Forelimb muscle (tissue), 1 donor: Measurements from ENCODE around the gene CALN1. TPM values are rescaled to one million over a fixed set of nuclear protein-coding genes. Genes with fewer than 3 reads are reported as not detected.
"Not testable (repeated sequence)": the region's sequence is repeated elsewhere in the genome, so short reads cannot be mapped to it uniquely, and the experiment has no call there.

Source experiments
- DNase-seq: peaks from one replicate; pipeline ENCODE4 v3.0.0-alpha.2; 2013; ENCODE audit warnings: low read depth
- polyA plus RNA-seq: library from polyadenylated mRNA; unstranded; fragments of 120-200 nt; gene quantifications from one replicate; pipeline ENCODE4 v1.2.1, GENCODE V29; 2013; ENCODE audit not compliant: insufficient read length

The CALN1 gene
- polyA plus RNA-seq, 1 donor: 1.6 TPM

DNA sequence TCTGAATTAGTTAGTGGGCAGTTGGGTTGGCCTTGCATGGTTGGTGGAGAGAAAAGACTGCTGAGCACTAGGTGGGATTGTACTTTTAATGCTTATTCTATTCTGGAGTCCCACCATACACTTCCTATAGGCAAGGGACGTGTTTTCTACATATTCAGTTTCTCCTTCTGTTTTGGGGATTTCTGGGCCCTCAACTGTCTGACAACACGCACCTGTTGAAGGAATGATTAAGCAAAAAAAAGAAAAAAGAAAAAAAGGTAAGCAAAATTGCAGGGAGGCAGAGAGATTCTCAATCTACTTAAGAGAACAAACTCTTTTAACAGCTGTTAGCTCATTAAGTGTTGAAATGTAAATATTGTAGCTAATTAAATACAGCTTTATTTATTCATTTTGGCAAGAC, 541.3 kb downstream of the CALN1 start:
- DNase-seq: no peak

DNA sequence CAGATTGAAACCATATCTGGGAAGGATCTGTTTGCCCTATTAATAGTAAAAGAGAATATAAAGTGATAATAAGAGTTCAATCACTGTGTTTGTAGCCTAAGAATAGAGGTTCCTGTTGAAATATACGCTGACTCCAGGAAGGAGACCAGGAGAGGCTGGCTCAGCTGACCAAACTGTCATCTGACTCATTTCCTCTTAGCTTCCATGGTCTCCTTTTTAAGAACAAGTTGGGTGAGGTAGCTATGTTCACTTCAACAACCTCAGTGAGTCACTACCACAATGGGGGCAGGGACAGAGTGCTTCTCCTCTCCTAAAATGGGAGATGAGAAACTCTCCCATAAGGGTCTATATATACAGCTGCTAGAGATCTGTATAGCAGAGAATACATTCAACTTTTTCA, 543.3 kb downstream of the CALN1 start:
- DNase-seq: no peak

DNA sequence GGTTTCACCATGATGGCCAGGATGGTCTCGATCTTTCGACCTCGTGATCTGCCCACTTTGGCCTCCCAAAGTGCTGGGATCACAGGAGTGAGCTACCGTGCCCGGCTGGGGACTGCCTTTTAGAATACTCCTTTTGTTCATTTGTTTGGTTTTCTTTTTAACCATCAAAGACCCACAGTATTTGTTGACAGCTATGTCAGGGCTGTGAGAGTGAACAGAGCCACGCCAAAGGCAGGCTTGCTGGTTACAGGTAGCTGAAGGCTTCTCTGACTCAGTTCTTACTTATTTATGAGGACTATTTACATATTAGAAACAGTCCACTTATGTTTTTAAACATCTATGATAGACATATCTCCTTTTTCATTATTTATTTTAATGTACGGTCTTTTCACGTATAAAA, 544.5 kb downstream of the CALN1 start:
- DNase-seq: no peak

DNA sequence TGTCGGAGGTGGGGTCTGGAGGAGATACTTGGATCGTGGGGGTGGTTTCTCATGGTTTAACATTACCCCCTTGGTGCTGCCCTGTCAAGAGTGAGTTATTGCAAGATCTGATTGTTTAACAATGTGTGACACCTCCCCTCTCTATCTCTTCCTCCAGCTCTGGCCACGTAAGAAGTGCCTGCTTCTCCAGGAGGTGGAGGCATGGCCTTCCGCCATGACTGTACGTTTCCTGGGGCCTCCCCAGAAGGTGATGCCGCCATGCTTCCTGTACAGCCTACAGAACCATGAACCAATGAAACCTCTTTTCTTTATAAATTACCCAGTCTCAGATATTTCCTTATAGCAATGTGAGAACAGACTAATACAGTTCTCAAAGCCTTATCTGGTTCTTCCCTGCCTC, 547.0 kb downstream of the CALN1 start:
- DNase-seq: no peak

DNA sequence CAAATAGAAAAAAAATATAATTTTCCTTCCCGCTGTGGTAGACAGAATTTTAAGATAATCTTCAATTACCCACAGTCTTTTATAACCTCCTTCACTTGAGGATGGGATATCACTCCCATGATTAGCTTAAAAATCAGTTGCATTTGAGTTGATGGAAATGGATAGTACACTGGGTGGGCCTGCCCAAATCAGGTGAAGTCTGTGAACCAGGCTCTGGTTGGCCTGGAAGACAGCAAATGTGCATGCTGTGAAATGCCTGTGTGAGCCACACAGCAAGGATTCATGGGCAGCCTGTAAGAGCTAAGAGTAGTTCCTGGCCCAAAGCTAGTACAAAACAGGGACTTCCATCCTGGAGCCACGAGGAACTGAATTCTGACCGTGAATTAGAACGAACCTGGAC, 548.0 kb downstream of the CALN1 start:
- DNase-seq: no peak

DNA sequence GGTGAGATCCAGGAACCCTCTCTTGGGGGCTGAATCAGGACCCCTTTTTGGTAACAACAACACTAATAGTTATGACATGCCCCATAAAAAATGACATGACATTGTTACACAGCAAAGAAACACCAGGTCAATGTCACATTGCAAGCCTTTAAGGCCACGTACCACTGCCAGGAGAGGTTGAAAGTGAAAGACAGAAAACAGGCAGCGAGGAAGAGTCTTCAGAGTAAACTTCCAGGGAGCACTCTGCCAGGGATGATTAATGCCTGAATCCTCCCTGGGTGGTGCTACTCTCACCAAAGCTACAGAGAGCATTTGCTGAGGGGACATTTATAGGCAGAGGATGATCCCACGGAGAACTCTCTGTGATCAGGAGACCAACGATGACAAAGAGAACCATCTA, 551.6 kb downstream of the CALN1 start:
- no peak for DNase-seq

DNA sequence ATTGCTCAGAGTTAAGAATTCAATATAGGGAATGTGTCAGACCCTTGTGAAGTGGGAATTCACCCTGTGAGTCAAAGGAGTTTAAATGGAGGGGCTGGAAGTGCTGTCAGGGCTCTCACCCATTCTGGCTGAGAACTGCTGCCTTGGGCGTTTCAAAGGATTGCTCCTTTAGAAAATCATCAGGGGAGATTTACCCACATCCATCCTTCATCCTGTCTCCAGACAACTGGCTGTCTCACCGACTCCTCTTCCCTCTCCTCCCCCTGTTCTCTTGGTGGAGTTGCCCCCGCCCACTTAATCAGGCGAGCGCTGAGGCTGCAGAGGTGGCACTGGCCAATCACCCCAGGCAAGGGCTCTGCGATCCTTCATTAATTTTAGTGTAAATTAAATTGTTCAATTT, 554.8 kb downstream of the CALN1 start:
- DNase-seq: no peak

DNA sequence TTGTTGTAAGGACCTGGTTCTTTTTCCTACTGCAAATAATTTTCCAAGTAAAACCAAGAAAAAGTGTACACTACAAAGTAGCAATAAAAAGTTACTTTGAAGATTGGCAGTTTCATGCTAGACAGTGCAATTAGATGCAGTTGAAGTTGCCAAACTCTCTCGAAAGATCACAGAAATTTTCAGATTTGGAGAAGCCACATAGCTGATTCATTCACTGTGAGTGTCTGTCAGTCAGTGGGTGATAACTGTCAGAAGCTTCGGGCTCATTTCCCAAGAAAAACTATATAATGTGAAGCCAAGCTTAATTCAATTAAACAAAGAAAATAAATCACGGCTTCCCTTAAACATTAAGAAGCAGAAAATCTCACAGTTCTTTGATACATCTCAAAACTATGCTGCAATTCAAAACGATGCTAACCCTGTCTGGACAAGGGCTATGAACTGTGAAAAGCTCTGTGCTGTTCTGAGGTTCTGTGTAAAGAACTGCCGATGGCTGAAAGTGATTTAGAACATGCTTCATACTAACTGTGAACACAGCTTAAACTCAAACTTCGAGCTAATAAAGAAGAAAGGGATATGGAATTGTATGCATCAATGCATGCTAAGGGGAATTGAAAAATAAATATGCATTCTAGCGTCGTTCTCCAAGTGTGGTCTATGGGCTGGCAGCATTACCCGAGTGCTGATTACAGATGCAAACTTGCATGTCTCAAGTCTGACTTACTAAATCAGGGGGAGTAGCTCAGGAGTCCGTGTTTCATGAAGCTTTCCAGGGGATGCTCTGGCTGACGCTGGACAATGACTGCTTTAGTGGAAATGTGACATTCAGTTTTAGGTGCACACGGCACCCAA, 557.4 kb downstream of the CALN1 start:
- DNase-seq: no peak

DNA sequence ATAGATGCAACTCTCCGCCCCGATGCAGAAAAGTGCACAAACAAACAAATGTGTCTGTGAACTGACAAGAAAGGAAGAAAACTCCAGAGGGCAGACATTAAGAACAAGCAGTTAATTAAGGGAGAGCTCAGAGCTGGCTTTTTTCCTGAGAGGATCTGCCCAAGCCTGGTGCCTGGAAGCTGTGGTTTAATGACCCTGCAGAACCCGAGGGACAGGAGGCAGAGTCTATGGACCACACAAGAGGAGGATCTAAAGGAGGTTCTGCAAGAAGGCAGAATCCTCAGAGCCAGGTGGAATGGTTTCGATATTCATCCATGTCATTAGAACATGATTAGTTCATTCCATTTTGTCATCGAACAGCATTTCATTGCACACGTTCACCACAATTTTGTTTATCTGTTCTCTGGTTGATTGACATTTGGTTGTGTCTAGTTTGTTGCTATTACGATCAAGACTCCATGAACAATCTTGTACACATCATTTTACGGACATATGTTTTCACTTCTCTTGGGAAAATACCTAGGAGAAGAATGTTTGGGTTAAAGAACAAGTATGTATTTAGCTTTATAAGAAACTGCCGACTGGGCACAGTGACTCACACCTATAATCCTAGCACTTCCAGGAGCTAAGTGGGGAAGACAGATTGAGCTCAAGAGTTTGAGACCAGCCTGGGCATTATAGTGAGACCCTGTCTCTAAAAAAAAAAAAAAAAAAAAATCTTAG, 560.2 kb downstream of the CALN1 start:
- no peak for DNase-seq

DNA sequence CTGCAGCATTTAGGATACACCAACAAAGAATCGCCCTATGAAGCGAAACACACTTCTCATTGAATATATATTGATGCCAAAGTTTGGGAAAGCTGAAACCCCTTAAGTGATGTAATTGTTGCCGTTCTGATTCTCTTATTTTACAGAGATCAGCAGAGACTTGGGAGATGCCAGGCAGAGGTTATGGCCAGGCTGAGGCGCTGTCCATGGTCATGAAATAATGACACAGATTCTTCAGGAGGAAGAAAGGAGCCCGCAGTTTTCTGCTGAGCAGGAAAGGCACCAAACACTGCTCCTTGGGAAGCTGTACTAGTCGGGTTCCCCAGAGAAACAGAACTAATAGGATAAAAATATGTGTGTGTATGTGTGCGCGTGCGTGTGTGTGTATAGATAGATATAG, 566.0 kb downstream of the CALN1 start:
- DNase-seq: no peak

DNA sequence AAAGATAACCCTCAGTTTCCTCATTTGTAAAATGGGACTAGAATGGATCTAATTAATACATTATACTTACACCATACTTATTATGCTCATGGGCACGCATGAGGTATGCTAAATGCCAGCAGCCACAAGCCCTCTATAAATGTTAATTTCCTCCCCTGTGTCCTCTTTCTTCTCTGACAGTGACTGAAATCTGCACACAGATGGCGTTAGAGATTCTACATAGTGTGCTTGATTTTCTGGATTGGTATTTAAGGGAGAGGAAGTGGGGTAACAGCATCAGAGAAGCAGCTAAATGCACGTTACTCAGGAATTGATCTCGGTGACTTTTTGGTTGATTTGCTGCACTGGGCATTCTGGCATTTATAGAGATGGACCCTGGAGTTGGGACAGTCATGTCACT, 568.5 kb downstream of the CALN1 start:
- no peak for DNase-seq

DNA sequence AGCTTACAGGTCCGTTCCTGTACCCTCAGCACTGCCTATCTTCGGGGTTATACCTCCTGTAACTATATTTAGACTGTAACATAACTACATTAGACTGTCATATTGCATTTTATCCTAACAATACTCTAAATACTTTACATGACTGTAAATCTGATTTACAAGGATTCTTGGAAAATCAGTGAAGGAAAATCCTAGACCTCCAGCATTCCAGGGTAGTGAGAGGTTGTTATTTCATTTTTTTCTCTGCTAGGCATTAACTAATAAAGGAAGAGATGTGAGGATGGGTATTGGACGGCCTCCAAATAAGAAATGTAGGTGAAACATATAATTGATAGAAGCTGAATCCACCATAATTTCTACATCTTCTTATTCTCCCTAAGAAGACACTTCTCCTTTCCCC, 569.4 kb downstream of the CALN1 start:
- DNase-seq: no peak

DNA sequence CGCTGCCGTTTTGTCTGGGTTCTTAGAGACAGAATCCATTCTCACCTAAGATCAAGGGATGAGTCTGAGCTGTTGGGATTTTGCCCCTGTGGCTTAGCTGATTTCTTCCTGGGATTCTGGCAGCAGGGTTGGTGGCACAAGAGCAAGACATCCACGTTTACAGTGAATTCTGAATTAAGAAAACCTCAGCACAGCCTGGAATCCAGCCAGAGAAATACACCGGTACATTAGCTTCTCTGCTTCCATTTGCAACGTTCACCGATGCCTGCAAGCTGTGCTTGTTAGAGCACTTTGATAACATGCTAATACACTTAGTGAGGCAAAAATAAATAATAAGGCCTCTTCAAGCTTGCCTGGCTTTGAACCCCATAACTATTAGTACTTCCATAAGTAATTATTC, 569.8 kb downstream of the CALN1 start:
- DNase-seq: no peak

DNA sequence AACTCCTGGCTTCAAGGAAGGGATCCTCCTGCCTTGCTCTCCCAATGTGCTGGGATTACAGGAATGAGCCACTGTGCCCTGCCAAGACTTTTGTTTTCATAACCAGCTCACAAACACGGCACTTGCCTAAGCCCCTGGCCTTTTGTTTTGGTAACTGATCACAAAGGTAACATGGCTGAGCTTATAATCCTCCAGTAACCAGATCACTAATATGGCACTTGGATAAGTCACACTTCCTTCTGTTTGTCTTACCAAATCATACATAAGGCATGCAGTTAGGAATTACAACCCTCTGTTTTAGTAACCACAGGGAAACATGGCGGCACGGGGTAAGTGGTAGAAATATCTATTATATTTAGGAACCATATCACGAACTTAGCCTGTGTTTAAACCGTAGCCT, 577.1 kb downstream of the CALN1 start:
- DNase-seq: no peak

DNA sequence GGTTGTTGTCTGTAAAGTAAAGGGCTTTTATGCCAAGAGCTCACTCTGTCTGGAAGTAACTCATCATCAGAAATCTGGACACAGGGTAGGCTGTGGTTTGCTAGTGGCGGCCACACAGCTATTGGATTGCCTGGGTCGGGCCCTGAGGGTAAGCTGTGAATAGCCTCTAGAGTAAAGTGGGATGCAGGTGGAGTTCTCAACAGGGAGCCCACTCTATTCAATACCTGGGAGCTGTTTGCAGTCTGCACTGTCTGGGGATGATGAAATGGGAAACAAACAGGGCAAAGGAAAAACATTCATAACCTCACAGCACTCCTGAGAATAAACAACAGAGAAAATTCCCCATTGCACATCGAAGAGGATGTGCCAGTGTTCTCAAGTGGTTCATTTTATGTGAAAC, 582.6 kb downstream of the CALN1 start:
- DNase-seq: no peak

DNA sequence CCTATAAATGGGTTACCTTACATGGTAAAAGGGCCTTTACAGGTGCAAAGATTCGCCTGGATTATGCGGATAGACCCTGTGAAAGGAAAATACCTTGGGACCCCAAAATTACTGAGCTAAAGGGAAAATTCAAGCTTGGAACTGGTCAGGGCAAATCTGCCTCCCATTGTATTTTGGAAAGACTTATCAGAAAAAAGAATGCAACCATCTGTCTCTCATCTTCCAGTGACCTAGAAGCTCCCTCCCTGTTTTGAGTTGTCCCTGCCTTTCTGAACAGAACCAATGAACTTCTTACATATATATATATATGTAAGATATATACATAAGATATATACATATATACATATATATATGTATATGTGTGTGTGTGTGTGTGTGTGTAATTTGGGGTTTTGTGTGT, 583.8 kb downstream of the CALN1 start:
- no peak for DNase-seq

DNA sequence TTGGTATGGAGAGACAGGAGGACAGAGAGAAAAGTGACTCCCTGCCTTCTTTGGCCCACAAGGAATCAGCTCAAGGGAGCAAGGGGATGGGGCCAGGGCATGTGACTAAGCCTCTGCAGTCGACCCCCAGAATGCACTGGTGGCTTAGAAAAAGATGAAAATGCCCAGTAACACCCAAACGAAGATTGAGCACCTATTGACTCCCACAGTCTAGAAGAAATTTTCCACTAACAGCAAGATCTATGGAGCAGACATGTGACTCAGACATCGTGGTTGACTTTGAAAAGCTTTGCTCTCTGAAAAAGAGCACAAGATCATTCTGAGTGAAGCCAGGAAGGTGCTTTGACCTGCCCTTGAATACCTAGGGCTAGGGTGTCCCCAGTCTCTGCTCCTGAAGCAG, 586.0 kb downstream of the CALN1 start:
- no peak for DNase-seq

DNA sequence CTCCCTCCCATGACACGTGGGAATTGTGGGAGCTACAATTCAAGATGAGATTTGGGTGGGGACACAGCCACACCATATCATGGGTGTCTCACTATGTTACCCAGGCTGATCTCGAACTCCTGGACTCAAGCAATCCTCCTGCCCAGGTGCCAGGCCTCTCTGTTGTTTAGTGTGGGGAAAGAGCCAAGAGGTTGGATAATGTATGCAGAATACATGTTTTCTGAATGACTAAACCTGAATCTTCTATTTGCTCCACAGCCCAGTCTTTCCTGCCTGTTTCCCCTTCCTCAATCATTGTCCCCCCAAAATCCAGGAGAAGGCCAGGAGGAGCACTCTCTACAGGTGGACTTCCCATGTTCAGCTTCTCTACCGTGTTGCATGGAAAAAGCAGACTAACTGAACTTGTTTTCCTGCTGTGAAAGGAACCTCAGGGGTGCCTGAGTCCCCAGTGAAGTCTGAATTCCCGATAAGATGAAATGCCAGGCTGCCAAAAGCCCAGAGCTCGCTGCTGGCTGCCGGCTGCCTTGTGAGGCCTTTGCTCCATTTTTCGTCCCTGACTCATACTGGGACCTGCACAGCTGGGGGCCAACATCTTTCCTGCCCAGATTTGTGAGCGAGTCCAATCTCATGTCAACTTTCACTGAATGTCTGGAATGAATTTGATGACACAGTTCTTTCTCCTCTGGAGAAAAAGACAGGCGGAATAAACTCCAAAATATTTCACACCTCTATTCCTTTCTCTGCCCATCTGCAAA, 588.0 kb downstream of the CALN1 start:
- DNase-seq: no peak

DNA sequence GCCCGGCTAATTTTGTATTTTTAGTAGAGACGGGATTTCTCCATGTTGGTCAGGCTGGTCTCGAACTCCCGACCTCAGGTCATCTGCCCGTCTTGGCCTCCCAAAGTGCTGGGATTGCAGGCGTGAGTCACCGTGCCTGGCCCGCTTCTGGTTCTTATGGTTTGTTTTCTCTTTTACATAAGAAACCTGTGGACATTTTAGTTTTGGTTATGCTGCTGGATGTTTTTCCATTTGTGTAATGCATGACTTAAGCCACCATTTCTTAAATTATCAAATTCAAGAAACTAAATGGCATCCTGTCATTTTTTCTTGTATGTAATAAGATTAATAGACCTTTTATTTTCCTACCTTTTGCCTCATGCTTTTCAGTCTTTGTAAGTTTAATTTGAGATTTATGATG, 589.7 kb downstream of the CALN1 start:
- not testable (repeated sequence) for DNase-seq

DNA sequence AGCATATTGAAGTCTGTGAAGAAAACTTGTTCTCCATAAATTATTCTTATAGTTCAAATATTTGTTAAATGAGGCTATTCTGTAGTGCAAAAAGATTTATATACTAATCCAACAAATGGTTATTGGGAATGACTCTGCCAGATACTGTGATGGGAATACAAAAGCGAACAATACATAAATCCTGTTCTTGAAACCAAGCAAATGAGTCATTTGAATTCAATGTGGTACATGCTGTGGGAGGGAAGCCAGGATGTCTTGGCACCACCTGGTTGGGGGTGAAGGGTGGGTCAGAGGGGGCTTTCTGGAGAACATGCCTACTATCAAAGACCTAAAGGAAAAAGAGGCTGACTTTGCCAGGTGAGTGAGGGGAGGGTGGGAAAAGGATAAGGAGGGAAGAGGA, 594.2 kb downstream of the CALN1 start:
- no peak for DNase-seq

DNA sequence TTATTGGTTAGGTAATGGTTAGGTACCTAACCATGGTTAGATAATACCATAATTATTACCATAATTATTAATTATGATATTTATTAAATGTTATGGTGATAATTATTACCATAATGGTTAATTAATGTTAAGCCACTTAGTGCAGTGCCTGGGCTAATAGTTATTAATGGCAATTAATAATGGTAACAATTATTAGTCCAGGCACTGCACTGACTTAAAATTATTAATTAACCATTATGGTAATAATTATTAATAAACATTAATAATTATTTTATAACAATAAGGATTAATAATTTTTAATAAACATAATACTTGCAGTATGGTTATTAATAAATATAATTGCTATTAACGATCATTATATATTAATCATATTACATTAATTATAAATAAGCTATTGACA, 604.0 kb downstream of the CALN1 start:
- no peak for DNase-seq

DNA sequence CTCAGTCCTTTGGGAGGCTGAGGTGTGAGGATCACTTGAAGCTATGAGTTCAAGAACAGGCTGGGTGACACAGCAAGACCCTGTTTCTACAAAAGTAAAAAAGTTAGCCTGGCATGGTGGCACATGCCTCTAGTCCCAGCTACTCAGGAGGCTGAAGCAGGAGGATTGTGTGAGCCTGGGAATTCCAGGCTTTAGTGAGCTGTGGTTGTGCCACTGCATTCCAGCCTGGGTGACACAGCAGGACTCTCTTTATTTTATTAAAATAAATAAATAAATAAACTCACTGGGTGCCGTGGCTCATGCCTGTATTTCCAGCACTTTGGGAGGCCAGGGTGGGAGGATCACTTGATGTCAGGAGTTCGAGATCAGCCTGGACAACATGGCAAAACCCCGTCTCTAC, 607.9 kb downstream of the CALN1 start:
- DNase-seq: no peak

DNA sequence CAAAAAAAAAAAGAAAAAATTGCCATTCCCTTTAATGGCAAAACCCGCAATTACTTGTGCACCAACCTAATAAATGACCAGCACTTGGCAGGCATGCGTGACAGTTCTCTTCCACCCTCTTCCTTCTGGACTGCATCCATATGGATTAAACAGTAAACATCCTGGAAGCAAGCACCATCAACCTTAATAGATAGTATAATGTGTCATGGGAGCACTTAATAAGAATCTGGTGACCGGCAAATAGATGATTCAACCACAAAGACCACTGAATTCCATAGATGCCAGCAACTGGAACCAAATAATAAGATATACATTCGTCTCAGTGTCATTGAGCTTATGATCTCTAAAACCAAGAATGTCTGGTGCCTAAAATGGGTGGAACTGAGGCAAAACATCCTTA, 610.2 kb downstream of the CALN1 start:
- no peak for DNase-seq
